ENCODE measurements around the gene RSPH3. TPM values are rescaled to one million over a fixed set of nuclear protein-coding genes. Genes with fewer than 3 reads are reported as not detected.
A peak's percentile ranks its signal among the peaks of the same experiment; 100 is the strongest.

The RSPH3 gene
- total and polyA plus RNA-seq, 2 of the 13 experiments (the other 11 are each of a cell fraction or from before 2014, with no cell fraction given): 1.3 to 3.5 TPM

DNA sequence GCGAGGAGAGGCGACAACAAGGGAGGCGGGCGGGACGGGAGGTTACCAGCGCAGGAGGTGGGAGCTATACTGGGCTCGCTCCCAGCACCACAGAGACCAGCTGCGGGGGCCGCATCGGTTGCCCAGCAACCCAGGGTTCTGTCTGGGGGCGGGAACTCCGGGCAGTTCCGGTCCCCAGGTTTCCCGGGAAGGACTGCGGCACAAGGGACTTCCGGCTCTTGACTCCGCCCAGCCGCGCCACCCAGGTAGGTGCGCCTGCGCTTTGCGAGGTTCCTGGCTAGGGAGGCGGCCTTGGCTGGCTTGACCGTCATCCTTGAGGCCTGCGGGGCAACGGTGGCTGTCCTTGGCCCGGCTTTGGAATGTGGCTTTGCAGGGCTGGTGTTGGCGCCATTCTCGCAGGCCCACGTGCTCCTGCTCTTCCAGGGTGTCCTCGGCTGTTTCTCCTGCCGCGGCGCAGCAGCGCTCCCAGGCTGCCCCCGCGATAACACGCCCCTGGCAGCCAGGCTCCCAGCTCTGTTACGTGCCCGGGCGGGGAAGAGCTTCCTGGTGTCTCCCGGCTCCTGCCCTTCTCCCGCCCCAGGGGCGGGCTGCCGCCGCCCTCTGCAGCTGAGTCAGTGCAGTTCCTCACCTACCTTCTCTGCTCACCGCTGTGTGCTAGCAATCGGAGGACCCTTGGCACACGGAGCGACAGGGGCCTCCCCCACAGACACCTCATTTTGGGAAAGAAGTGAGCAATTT lies at the start of gene RSPH3 (continued):
- TF ChIP-seq, protein P1, sequence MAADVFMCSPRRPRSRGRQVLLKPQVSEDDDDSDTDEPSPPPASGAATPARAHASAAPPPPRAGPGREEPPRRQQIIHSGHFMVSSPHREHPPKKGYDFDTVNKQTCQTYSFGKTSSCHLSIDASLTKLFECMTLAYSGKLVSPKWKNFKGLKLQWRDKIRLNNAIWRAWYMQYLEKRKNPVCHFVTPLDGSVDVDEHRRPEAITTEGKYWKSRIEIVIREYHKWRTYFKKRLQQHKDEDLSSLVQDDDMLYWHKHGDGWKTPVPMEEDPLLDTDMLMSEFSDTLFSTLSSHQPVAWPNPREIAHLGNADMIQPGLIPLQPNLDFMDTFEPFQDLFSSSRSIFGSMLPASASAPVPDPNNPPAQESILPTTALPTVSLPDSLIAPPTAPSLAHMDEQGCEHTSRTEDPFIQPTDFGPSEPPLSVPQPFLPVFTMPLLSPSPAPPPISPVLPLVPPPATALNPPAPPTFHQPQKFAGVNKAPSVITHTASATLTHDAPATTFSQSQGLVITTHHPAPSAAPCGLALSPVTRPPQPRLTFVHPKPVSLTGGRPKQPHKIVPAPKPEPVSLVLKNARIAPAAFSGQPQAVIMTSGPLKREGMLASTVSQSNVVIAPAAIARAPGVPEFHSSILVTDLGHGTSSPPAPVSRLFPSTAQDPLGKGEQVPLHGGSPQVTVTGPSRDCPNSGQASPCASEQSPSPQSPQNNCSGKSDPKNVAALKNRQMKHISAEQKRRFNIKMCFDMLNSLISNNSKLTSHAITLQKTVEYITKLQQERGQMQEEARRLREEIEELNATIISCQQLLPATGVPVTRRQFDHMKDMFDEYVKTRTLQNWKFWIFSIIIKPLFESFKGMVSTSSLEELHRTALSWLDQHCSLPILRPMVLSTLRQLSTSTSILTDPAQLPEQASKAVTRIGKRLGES (CRISPR knock-in tag; IDR thresholded peaks at IDR 0.05; ENCODE audit: borderline replicate concordance): no peak; the same call in 1 of the 2 replicates
- peak; percentile 98 for TF ChIP-seq ZNF343 (CRISPR knock-in tag; IDR thresholded peaks at IDR 0.05)
- no peak for TF ChIP-seq ZNF841 (CRISPR knock-in tag; IDR thresholded peaks at IDR 0.05; ENCODE audit: borderline replicate concordance)
- peak; percentile 81; the same call in 1 of the 2 replicates for TF ChIP-seq ZKSCAN5 (CRISPR knock-in tag; IDR thresholded peaks at IDR 0.05)
- no peak for TF ChIP-seq NFIB (CRISPR knock-in tag; IDR thresholded peaks at IDR 0.05; ENCODE audit: borderline replicate concordance)
- peak; percentile 99 for TF ChIP-seq ZNF761 (CRISPR knock-in tag; conservative IDR thresholded peaks at IDR 0.05)
- peak; percentile 98 for TF ChIP-seq ZNF724P (CRISPR knock-in tag; IDR thresholded peaks at IDR 0.05; ENCODE audit: borderline replicate concordance)
- TF ChIP-seq ZNF703 (CRISPR knock-in tag; IDR thresholded peaks at IDR 0.05; ENCODE audit: borderline replicate concordance): peak; percentile 88; the same call in 1 of the 2 replicates
- TF ChIP-seq RNF2 (conservative IDR thresholded peaks at IDR 0.05; ENCODE audit: low read depth): peak; percentile 99
- peak; percentile 92; the same call in 1 of the 2 replicates for TF ChIP-seq ZNF83 (CRISPR knock-in tag; IDR thresholded peaks at IDR 0.05; ENCODE audit: borderline replicate concordance)
- TF ChIP-seq, protein P2, sequence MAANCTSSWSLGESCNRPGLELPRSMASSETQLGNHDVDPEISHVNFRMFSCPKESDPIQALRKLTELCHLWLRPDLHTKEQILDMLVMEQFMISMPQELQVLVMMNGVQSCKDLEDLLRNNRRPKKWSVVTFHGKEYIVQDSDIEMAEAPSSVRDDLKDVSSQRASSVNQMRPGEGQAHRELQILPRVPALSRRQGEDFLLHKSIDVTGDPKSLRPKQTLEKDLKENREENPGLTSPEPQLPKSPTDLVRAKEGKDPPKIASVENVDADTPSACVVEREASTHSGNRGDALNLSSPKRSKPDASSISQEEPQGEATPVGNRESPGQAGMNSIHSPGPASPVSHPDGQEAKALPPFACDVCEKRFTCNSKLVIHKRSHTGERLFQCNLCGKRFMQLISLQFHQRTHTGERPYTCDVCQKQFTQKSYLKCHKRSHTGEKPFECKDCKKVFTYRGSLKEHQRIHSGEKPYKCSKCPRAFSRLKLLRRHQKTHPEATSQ (CRISPR knock-in tag; IDR thresholded peaks at IDR 0.05; ENCODE audit: borderline replicate concordance): peak; percentile 96; the same call in 1 of the 2 replicates
- TF ChIP-seq HNRNPLL (IDR thresholded peaks at IDR 0.05; ENCODE audit: low read depth, low read length, poor library complexity, severe bottlenecking): peak; percentile 80
- no peak for TF ChIP-seq SMARCC2 (IDR thresholded peaks at IDR 0.05)
- TF ChIP-seq CBX5 (CRISPR knock-in tag; IDR thresholded peaks at IDR 0.05; ENCODE audit: borderline replicate concordance): 0 out of 2 replicates have a peak, but pooled peaks have one; percentile 75
- TF ChIP-seq FOXJ3 (CRISPR knock-in tag; IDR thresholded peaks at IDR 0.05; ENCODE audit: borderline replicate concordance): peak; percentile 85; the same call in 1 of the 2 replicates
- no peak for TF ChIP-seq SMARCE1 (IDR thresholded peaks at IDR 0.05; ENCODE audit: borderline replicate concordance)
- TF ChIP-seq ZNF652 (CRISPR knock-in tag; IDR thresholded peaks at IDR 0.05; ENCODE audit: borderline replicate concordance, low read depth): peak; percentile 35; the same call in 1 of the 2 replicates
- peak; percentile 92 for TF ChIP-seq MEIS2 (CRISPR knock-in tag; IDR thresholded peaks at IDR 0.05)
- 0 out of 2 replicates have a peak, but pooled peaks have one; percentile 63 for TF ChIP-seq NFE2L1 (CRISPR knock-in tag; IDR thresholded peaks at IDR 0.05; ENCODE audit: borderline replicate concordance)
- TF ChIP-seq ZFP90 (CRISPR knock-in tag; IDR thresholded peaks at IDR 0.05; ENCODE audit: borderline replicate concordance): peak; percentile 96
- TF ChIP-seq ZNF558 (CRISPR knock-in tag; IDR thresholded peaks at IDR 0.05; ENCODE audit: borderline replicate concordance): peak; percentile 98
- peak; percentile 99 for TF ChIP-seq ZNF839 (CRISPR knock-in tag; IDR thresholded peaks at IDR 0.05; ENCODE audit: borderline replicate concordance)
- peak; percentile 95 for TF ChIP-seq TGIF2 (CRISPR knock-in tag; IDR thresholded peaks at IDR 0.05)
- no peak for TF ChIP-seq MTF1 (CRISPR knock-in tag; IDR thresholded peaks at IDR 0.05)
- TF ChIP-seq, protein P3, sequence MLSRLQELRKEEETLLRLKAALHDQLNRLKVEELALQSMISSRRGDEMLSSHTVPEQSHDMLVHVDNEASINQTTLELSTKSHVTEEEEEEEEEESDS (CRISPR knock-in tag; IDR thresholded peaks at IDR 0.05; ENCODE audit: borderline replicate concordance): peak; percentile 82; the same call in 1 of the 2 replicates
- peak; percentile 83 for TF ChIP-seq AGO1 (IDR thresholded peaks at IDR 0.05; ENCODE audit: low read depth, low read length, poor library complexity, severe bottlenecking)
